Right atrium auricular region (tissue), 2 donors: Measurements from ENCODE around the gene ARID2. TPM values are rescaled to one million over a fixed set of nuclear protein-coding genes. Genes with fewer than 3 reads are reported as not detected.
A peak's percentile ranks its signal among the peaks of the same experiment; 100 is the strongest.

Experiments
- DNase-seq: peaks from one replicate; pipeline ENCODE4 v3.0.0-alpha.2; 2019; ENCODE audit warnings: low spot score
- H3K27ac ChIP-seq, 2 donors: fragments of 200-600 bp; sonication (generic); 1 replicate in 1 of 2; 2 replicates in 1 of 2; pipeline ENCODE4 v1.5.1; 2016 to 2019
- H3K27me3 ChIP-seq, 2 donors: fragments of 200-600 bp; sonication (generic); one replicate each; pipeline versions ENCODE4 v1.5.1 to v1.6.0; 2017 to 2019
- H3K36me3 ChIP-seq: fragments of 200-600 bp; sonication (generic); one replicate; pipeline ENCODE4 v1.5.1; 2016
- H3K4me1 ChIP-seq, 2 donors: fragments of 200-600 bp; sonication (generic); one replicate each; pipeline versions ENCODE4 v1.5.1 to v1.6.0; 2017 to 2019
- H3K4me3 ChIP-seq, 2 donors: fragments of 200-600 bp; sonication (generic); 1 replicate in 1 of 2; 2 replicates in 1 of 2; pipeline ENCODE4 v1.5.1; 2017 to 2019; ENCODE audit warnings: mild to moderate bottlenecking in 1 of 2, moderate library complexity in 1 of 2
- H3K9me3 ChIP-seq, 2 donors: fragments of 200-600 bp; sonication (generic); one replicate each; pipeline ENCODE4 v1.5.1; 2019
- CTCF ChIP-seq, 2 donors: fragments of 200-600 bp; sonication (generic); IDR thresholded peaks; one replicate each; pipeline ENCODE4 v1.5.1; 2019; ENCODE audit warnings: antibody characterized with exemption in 2 of 2
- total RNA-seq, 2 donors: library from RNA; depleted of rRNA; stranded (reverse); fragments of >200 nt; gene quantifications; one replicate each; pipeline ENCODE4 v1.1.0, GENCODE V29; 2016

Gene ARID2
- total RNA-seq, 2 donors from 2014 or later, result 13.7 to 19.5 TPM

GRCh38 chr12:45887544-45887943 is 158.0 kb downstream of the ARID2 start:
- Histone ChIP-seq H3K27ac (no peak overlapping the region), H3K9me3 (no peaks in the 10 kb centered on the region), H3K4me1 (no peaks in the 10 kb centered on the region), H3K36me3 (peaks cover 26% of the 10 kb centered on the region), H3K27me3 (no peaks in the 10 kb centered on the region), H3K4me3 (no peak overlapping the region)
- no peak for DNase-seq
- TF ChIP-seq CTCF (IDR thresholded peaks at IDR 0.05), result no peak

GRCh38 chr12:45890276-45890675 is 160.8 kb downstream of the ARID2 start:
- no peak for DNase-seq
- H3K27me3 ChIP-seq, result no peaks in the 10 kb centered on the region
- no peak overlapping the region for H3K27ac ChIP-seq
- H3K9me3 ChIP-seq, result no peaks in the 10 kb centered on the region
- no peak for TF ChIP-seq CTCF (IDR thresholded peaks at IDR 0.05)
- H3K4me3 ChIP-seq, result no peak overlapping the region
- H3K36me3 ChIP-seq, result peaks cover 46% of the 10 kb centered on the region
- no peaks in the 10 kb centered on the region for H3K4me1 ChIP-seq

- Histone ChIP-seq H3K36me3 (peaks cover 43% of the 10 kb centered on the region), H3K9me3 (no peaks in the 10 kb centered on the region)
- peak in 1 of 2 donors; percentile 13 for TF ChIP-seq CTCF (IDR thresholded peaks at IDR 0.05)
Measured at GRCh38 chr12:45893240-45893639, 163.7 kb downstream of the ARID2 start.

GRCh38 chr12:45895961-45896360 is 166.5 kb downstream of the ARID2 start:
- Histone ChIP-seq H3K36me3 (peaks cover 43% of the 10 kb centered on the region), H3K4me1 (no peaks in the 10 kb centered on the region), H3K9me3 (no peaks in the 10 kb centered on the region), H3K4me3 (no peak overlapping the region), H3K27ac (no peak overlapping the region), H3K27me3 (no peaks in the 10 kb centered on the region)
- DNase-seq, result no peak
- no peak for TF ChIP-seq CTCF (IDR thresholded peaks at IDR 0.05)

More at GRCh38 chr12:45893240-45893639, 163.7 kb downstream of the ARID2 start:
- no peak overlapping the region for H3K27ac ChIP-seq
- no peak overlapping the region for H3K4me3 ChIP-seq
- H3K4me1 ChIP-seq, result no peaks in the 10 kb centered on the region
- H3K27me3 ChIP-seq, result no peaks in the 10 kb centered on the region
- DNase-seq, result no peak

- TF ChIP-seq CTCF (IDR thresholded peaks at IDR 0.05), result no peak
- Histone ChIP-seq H3K4me3 (no peak overlapping the region), H3K27me3 (no peaks in the 10 kb centered on the region), H3K9me3 (no peaks in the 10 kb centered on the region), H3K36me3 (peaks cover 30% of the 10 kb centered on the region), H3K4me1 (no peaks in the 10 kb centered on the region), H3K27ac (no peak overlapping the region)
- no peak for DNase-seq
Measured at GRCh38 chr12:45898094-45898493, 168.6 kb downstream of the ARID2 start.

- Histone ChIP-seq H3K27me3 (no peaks in the 10 kb centered on the region), H3K9me3 (no peaks in the 10 kb centered on the region), H3K27ac (no peak overlapping the region), H3K4me3 (no peak overlapping the region), H3K36me3 (peaks cover 8% of the 10 kb centered on the region), H3K4me1 (no peaks in the 10 kb centered on the region)
- no peak for TF ChIP-seq CTCF (IDR thresholded peaks at IDR 0.05)
- no peak for DNase-seq
Measured at GRCh38 chr12:45907955-45908354, 178.4 kb downstream of the ARID2 start.
